SU-DHL-6 (cell line): ENCODE measurements around the gene C3orf49.

Source experiments
- H2AFZ ChIP-seq: fragments of 200-600 bp; sonication (generic); 2 replicates; pipeline ENCODE4 v1.6.1; 2014; ENCODE audit warnings: low read depth, mild to moderate bottlenecking, moderate library complexity, mixed read lengths, antibody characterized with exemption, low read length; ENCODE audit not compliant: severe bottlenecking
- H3F3A ChIP-seq: fragments of 200-600 bp; shearing (Covaris generic); 2 replicates; pipeline ENCODE4 v1.6.0; 2016; ENCODE audit warnings: antibody characterized with exemption, mild to moderate bottlenecking; ENCODE audit not compliant: insufficient read depth
- H3K27ac ChIP-seq: fragments of 200-600 bp; sonication (generic); 2 replicates; pipeline ENCODE4 v1.5.1; 2016; ENCODE audit warnings: low read depth, mild to moderate bottlenecking, low read length, moderate library complexity, mixed read lengths
- H3K27me3 ChIP-seq: fragments of 200-600 bp; sonication (generic), shearing (Covaris generic); 2 replicates; pipeline ENCODE4 v1.6.0; 2014; ENCODE audit warnings: mild to moderate bottlenecking, low read length
- H3K36me3 ChIP-seq: fragments of 200-600 bp; sonication (generic); 2 replicates; pipeline ENCODE4 v1.6.1; 2014; ENCODE audit warnings: mild to moderate bottlenecking, low read length, mixed read lengths
- H3K4me2 ChIP-seq: fragments of 300-600, 200-600 bp; shearing (Covaris generic), sonication (generic); 2 replicates; pipeline ENCODE4 v1.6.0; 2014; ENCODE audit warnings: low read length, low read depth, mild to moderate bottlenecking; ENCODE audit not compliant: poor library complexity, severe bottlenecking
- H3K4me3 ChIP-seq: fragments of 200-600 bp; sonication (generic); 2 replicates; pipeline ENCODE4 v1.5.1; 2014; ENCODE audit warnings: antibody characterized with exemption, low read length, mild to moderate bottlenecking, mixed read lengths; ENCODE audit not compliant: insufficient read depth, poor library complexity, severe bottlenecking
- H3K79me2 ChIP-seq: fragments of 200-600 bp; sonication (generic); 2 replicates; pipeline ENCODE4 v1.6.1; 2014; ENCODE audit warnings: mild to moderate bottlenecking, low read length, moderate library complexity; ENCODE audit not compliant: insufficient read depth
- H3K9ac ChIP-seq: fragments of 200-600 bp; sonication (generic); 2 replicates; pipeline ENCODE4 v1.7.0; 2014; ENCODE audit warnings: mild to moderate bottlenecking, low read length
- H3K9me2 ChIP-seq: fragments of 200-600 bp; sonication (generic); replicated peaks from 2 replicates; pipeline ENCODE4 v1.6.1; 2014; ENCODE audit warnings: low read length; ENCODE audit not compliant: insufficient read depth
- H3K9me3 ChIP-seq: fragments of 200-600 bp; sonication (generic); 2 replicates; pipeline ENCODE4 v1.6.1; 2014; ENCODE audit warnings: low read length, mixed read lengths; ENCODE audit not compliant: insufficient read depth
- H4K20me1 ChIP-seq: fragments of 200-600 bp; sonication (generic); 2 replicates; pipeline ENCODE4 v1.6.1; 2014; ENCODE audit warnings: low read depth, mild to moderate bottlenecking, antibody characterized with exemption, low read length, moderate library complexity, mixed read lengths
- CTCF ChIP-seq: fragments of 200-600 bp; sonication (generic); IDR thresholded peaks from one replicate; pipeline ENCODE4 v1.5.1; 2017; ENCODE audit warnings: antibody characterized with exemption, mild to moderate bottlenecking, low read length, moderate library complexity; ENCODE audit not compliant: insufficient read depth, poor library complexity, severe bottlenecking
- EZH2phosphoT487 ChIP-seq: fragments of 200-600 bp; sonication (generic), shearing (Covaris generic); conservative IDR thresholded peaks from 2 replicates; pipeline ENCODE4 v1.6.1; 2018; ENCODE audit warnings: mild to moderate bottlenecking, antibody characterized with exemption, low read length, moderate library complexity, mixed read lengths

Gene C3orf49

GRCh38 chr3:63863150-63864007, 44.3 kb downstream of the C3orf49 start, which contains the start of the genes ATXN7 and THOC7:
ATXN7 (plus strand) TSS chr3:63863867; CDS start chr3:63912599, 48,732 bp downstream.
THOC7 (minus strand) TSS chr3:63863805; CDS start chr3:63863790, 15 bp downstream.
- Histone ChIP-seq H2AFZ (peak within 1 kb of the TSS; percentile 98), H3F3A (no peaks in the 10 kb centered on the region; the same call in 1 of the 2 replicates), H3K36me3 (peaks cover 6% of the 10 kb centered on the region; the same call in 1 of the 2 replicates), H3K9me3 (no peaks in the 10 kb centered on the region), H3K27me3 (no peaks in the 10 kb centered on the region), H3K4me3 (peak within 1 kb of the TSS; percentile 96), H3K9ac (peak within 1 kb of the TSS; percentile 99), H3K27ac (peak within 1 kb of the TSS; percentile 75), H3K79me2 (peaks cover 92% of the 10 kb centered on the region), H3K9me2 (no peaks in the 10 kb centered on the region), H4K20me1 (0 out of 2 replicates have a peak, but pooled peaks cover 4% of the 10 kb centered on the region), H3K4me2 (peak within 1 kb of the TSS; percentile 74)
- no peak for TF ChIP-seq CTCF
- no peak for TF ChIP-seq EZH2phosphoT487

- no peaks in the 10 kb centered on the region for H3K27me3 ChIP-seq
- H3K27ac ChIP-seq: peak overlapping the region; percentile 75
- H3K4me3 ChIP-seq: peak overlapping the region; percentile 73
- H3F3A ChIP-seq: no peaks in the 10 kb centered on the region; the same call in 1 of the 2 replicates
- no peak for TF ChIP-seq EZH2phosphoT487
- TF ChIP-seq CTCF: no peak
- H3K4me2 ChIP-seq: peak overlapping the region; percentile 63
- no peaks in the 10 kb centered on the region for H4K20me1 ChIP-seq
- H3K36me3 ChIP-seq: peaks cover 6% of the 10 kb centered on the region; the same call in 1 of the 2 replicates
- peak overlapping the region; percentile 85 for H2AFZ ChIP-seq
- no peaks in the 10 kb centered on the region for H3K9me2 ChIP-seq
- H3K9ac ChIP-seq: peak overlapping the region; percentile 70
- H3K79me2 ChIP-seq: peaks cover 92% of the 10 kb centered on the region
- no peaks in the 10 kb centered on the region for H3K9me3 ChIP-seq
Observed at GRCh38 chr3:63864008-63864964, 45.2 kb downstream of the C3orf49 start.

- Histone ChIP-seq H3K9me3 (no peaks in the 10 kb centered on the region), H2AFZ (peak overlapping the region; percentile 85), H3K27me3 (no peaks in the 10 kb centered on the region), H4K20me1 (no peaks in the 10 kb centered on the region), H3K4me2 (peak overlapping the region; percentile 63), H3K79me2 (peaks cover 92% of the 10 kb centered on the region), H3K36me3 (peaks cover 6% of the 10 kb centered on the region; the same call in 1 of the 2 replicates), H3K4me3 (peak overlapping the region; percentile 73), H3F3A (no peaks in the 10 kb centered on the region; the same call in 1 of the 2 replicates), H3K9ac (peak overlapping the region; percentile 70), H3K9me2 (no peaks in the 10 kb centered on the region), H3K27ac (peak overlapping the region; percentile 75)
- TF ChIP-seq EZH2phosphoT487 (no peak), CTCF (no peak)
Observed at GRCh38 chr3:63864965-63865327, 45.8 kb downstream of the C3orf49 start.
